HCT116 (cell line): Measurements from ENCODE around the gene ERBB3.

Experiments used
- EGR1 ChIP-seq: IDR thresholded peaks from 2 replicates; pipeline ENCODE4 v1.6.1; 2012; ENCODE audit warnings: low read depth
- EZH2 ChIP-seq: fragments of 200-600 bp; sonication (generic); IDR thresholded peaks from 2 replicates; pipeline ENCODE4 v1.6.1; 2017; ENCODE audit warnings: antibody characterized with exemption, mixed run types
- POLR2A ChIP-seq: IDR thresholded peaks from 2 replicates; pipeline ENCODE4 v1.7.0; 2011; ENCODE audit warnings: borderline replicate concordance; ENCODE audit not compliant: insufficient read depth, insufficient read length; ENCODE audit errors: extremely low read depth
- POLR2AphosphoS5 ChIP-seq: IDR thresholded peaks from 2 replicates; pipeline ENCODE4 v1.6.1; 2011; ENCODE audit warnings: mild to moderate bottlenecking, low read depth, low read length, moderate library complexity
- SIN3A ChIP-seq: IDR thresholded peaks from 2 replicates; pipeline ENCODE4 v1.6.1; 2012; ENCODE audit warnings: low read depth
- SP1 ChIP-seq: IDR thresholded peaks from 2 replicates; pipeline ENCODE4 v1.6.1; 2012; ENCODE audit warnings: low read depth
- TCF7L2 ChIP-seq: IDR thresholded peaks from 2 replicates; pipeline ENCODE4 v1.7.0; 2011; ENCODE audit warnings: borderline replicate concordance, inconsistent platforms; ENCODE audit not compliant: insufficient read depth, insufficient read length; ENCODE audit errors: extremely low read depth
- YY1 ChIP-seq: IDR thresholded peaks from 2 replicates; pipeline ENCODE4 v1.6.1; 2011; ENCODE audit warnings: low read length, low read depth, moderate library complexity, mild to moderate bottlenecking; ENCODE audit not compliant: insufficient replicate concordance; ENCODE audit errors: extremely low read depth
- TF ChIP-seq, protein P1 (sequence below): IDR thresholded peaks from 2 replicates; pipeline ENCODE4 v1.6.1; 2012
- TF ChIP-seq, protein P2 (sequence below), 3 experiments: fragments of 200-600 bp in 1 of 3; sonication (generic) in 1 of 3; IDR thresholded peaks in 2 of 3; conservative IDR thresholded peaks in 1 of 3; 2 replicates each; pipeline ENCODE4 v1.5.1; 2012 to 2017; ENCODE audit warnings: low read depth in 2 of 3, low read length in 2 of 3, antibody characterized with exemption in 1 of 3, borderline replicate concordance in 1 of 3, control low read depth in 1 of 3, mild to moderate bottlenecking in 1 of 3, mixed read lengths in 1 of 3, mixed run types in 1 of 3, moderate library complexity in 1 of 3; ENCODE audit not compliant: insufficient read depth in 1 of 3

DNA sequence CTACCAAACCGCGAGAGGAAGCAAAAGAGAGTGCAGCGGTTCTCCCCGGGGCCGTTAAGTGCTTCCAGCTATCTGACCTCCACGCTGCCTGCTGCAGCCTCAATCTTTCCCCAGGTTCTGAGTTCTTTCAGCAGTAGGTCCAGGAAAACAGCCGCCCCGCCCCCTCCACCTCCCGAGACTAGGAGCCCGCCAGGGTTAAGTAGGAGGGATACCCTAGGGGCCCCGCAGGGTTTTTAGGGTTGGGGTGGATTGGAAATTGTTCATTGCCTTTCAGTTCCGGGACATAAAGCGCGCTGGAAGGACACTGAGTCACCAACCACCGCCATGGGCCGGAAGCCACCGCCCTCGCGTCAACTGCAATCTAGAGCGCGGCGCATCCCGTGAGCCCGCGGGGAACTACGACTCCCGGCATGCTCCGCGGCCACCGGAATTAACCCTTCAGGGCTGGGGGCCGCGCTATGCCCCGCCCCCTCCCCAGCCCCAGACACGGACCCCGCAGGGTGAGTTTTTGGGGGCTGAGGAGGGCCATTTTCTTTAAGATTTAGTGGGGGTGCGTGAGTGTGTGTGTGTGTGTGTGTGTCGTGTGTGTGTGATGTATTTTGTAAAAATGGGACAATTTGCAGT lies 72.3 kb downstream of the ERBB3 start, which contains the start of gene MYL6B:
- TF ChIP-seq POLR2AphosphoS5 (peak; percentile 81), EGR1 (no peak), TCF7L2 (no peak), POLR2A (no peak), YY1 (peak; percentile 87), SIN3A (no peak), SP1 (no peak), EZH2 (no peak)
- TF ChIP-seq, protein P1, sequence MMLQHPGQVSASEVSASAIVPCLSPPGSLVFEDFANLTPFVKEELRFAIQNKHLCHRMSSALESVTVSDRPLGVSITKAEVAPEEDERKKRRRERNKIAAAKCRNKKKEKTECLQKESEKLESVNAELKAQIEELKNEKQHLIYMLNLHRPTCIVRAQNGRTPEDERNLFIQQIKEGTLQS = no peak
- TF ChIP-seq, protein P2, sequence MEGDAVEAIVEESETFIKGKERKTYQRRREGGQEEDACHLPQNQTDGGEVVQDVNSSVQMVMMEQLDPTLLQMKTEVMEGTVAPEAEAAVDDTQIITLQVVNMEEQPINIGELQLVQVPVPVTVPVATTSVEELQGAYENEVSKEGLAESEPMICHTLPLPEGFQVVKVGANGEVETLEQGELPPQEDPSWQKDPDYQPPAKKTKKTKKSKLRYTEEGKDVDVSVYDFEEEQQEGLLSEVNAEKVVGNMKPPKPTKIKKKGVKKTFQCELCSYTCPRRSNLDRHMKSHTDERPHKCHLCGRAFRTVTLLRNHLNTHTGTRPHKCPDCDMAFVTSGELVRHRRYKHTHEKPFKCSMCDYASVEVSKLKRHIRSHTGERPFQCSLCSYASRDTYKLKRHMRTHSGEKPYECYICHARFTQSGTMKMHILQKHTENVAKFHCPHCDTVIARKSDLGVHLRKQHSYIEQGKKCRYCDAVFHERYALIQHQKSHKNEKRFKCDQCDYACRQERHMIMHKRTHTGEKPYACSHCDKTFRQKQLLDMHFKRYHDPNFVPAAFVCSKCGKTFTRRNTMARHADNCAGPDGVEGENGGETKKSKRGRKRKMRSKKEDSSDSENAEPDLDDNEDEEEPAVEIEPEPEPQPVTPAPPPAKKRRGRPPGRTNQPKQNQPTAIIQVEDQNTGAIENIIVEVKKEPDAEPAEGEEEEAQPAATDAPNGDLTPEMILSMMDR (IDR thresholded peaks at IDR 0.05 in 2 of 3, conservative IDR thresholded peaks at IDR 0.05 in 1 of 3; ENCODE audit: borderline replicate concordance in 1 of 3, insufficient read depth in 1 of 3, low read depth in 2 of 3, low read length in 2 of 3) = no peak
